MV-4-11 (cell line): ENCODE results near the gene DMRTB1.
A peak's percentile ranks its signal among the peaks of the same experiment; 100 is the strongest.

ENCODE experiments used
- DNase-seq: peaks from one replicate; lab custom pipeline; 2025; lab: John Stamatoyannopoulos, UW

DMRTB1 gene

DNA sequence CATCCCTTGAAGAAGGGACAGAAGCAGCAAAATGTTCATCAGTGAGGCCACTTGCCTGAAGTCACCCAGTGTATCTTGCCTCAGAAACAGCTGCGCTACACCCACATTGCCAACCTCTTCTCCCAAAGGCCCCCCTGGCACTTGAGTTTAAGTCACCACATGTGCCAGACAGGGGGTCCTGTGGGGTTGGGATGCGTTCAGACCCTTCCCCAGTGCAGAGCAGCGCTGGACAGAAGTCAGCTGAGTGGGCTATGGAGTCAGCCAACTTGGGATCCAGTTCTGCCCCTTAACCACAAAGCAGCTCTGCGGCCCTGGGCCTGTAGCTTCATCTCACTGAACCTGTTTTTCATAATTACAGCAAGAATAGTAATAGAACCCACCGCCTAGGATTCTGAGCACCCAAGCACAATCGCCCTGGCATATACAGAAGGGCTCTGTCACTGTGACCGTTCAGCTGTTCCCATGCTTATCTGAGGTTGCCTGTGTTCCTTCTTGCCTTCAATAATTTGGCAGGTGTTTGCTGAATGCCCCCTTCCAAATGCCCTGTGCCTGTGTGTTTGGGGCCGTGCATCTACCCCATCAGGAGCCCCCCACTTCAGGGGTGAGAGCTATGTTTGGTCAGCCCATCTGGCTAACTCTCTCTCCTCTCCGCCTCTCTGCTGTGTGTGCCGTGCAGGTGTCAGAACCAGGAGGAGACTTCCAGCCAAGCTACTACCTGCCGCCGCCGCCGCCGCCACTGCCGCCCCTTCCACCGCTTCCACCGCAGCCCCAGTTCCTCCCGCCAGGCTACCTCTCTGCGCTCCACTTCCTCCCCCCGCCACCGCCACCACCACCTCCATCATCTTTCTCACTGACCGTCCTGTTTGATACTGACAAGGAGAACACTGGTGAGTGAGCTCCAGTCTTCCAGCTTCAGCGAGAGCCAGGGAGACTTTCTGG, 5.0 kb downstream of the DMRTB1 start:
- DNase-seq: no peak

DNA sequence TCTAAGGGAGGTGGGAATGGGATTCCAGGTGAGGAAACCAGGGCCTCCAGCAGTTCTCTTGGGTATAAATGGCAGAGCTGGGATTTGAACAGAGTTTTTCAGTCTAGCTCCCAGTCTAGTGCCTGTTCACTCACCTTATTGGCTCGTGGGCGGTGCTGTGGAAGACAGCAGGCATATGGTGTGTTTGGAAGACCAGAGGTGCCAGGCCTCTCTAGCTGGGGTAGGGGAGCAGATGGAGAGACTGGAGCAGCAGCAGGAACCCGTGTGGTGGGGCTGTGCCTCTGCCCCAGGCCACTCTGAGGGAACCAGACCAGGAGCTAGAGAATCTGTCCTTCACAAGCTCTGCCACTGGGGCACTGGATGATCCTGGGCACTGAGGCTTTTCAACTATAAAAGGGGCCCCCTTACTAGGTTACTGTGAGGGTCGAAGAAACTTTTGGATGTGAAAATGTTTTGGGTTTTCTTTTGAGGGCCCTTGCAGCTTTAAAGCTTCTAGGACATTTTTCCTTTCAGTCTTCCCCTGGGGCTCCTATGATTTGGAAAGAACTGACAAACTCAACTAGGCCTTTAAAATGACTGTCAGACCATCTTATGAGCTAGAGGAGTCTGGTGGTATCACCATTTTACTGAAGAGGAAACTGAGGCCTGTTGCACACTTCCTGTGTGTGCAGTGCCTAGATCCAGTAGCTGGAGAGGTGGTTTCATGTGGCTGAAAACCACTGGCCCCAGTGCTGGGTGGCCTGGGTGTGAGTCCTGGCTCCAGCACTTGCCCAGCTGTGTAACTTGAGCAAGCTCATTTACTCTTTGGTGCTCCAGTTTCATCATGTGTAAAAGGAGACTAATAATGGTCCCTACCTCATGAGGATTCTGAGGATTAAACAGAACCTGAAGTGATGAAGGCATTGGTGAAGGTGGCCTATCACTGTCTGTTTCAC, 6.1 kb downstream of the DMRTB1 start:
- DNase-seq: no peak

DNA sequence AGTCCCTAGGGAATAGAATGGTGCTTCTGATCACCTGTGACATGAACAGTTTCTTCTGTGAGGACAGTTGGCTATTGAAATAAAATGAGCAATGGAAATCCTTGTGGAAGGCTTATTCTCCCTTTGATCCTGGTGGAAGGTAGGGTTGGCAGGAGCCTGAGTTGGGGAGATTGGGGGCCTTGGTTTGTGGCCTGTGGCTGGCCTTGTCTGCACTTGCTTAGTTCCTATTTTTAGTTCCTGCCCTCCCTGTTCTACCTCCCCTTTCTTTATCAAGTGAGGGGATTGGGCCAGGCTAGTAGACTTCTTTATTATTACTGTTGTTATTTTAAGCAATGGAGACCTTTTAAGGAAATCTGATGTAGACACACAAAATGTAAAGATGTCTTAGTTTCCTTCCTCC, 8.2 kb downstream of the DMRTB1 start:
- peak; percentile 8 for DNase-seq

DNA sequence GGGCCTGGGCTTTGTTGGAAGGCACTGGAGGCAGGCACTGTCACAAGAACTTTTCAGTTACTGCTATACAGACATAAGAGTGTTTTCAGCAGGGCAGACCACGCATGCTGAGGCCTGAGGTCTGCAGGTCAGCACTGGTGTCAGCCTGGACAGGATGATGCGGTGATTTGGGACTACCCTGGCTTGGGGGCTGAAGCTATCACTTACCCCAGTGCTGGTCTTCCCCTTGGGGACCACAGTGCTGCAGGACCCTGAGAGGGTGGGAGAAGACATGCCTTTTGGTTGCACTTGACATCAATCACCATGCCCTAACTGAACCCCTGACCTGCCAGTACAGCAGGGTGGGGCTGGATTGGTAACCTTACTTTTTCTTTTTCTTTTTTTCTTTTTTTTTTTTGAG, 9.2 kb downstream of the DMRTB1 start:
- no peak for DNase-seq

DNA sequence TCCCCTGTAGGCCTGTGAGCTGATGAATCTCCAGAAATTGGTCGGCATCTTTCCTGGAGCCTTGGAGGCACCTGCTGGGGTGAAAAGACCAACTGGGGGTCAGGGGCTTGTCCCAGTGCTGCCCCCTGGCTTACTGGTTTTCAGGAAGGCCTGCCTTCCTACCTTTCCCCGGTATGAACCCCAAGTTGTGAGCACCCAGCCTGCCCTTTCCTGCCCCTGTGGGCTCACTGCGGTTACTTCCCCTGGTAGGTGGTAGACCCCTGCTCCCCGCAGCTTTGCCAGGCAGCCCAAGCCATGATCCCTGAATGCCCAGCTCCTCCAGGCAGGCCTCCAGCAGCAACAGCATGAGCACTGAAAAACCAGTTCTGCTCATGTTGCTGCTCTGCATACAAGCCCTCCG, 10.2 kb downstream of the DMRTB1 start:
- DNase-seq: no peak

DNA sequence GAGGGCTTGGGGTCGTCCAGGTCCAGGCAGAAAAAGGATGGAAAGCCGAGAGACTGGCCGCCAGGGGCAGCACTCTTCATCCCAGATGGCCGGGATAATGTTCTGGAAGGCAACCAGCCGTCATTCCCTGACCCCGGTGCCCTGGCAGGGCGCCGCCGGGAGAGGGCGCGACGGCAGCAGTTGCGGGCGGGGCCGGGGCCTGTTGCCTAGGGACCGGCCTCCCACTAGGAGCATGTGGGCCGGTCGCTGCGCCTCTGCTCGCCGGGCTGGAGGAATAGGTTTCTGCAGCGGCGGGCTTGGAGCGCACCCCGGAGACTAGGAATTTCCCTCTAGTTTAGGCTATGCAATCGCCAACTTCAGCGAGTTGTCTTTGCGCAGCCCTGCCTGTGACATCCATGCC, 11.0 kb downstream of the DMRTB1 start:
- no peak for DNase-seq

DNA sequence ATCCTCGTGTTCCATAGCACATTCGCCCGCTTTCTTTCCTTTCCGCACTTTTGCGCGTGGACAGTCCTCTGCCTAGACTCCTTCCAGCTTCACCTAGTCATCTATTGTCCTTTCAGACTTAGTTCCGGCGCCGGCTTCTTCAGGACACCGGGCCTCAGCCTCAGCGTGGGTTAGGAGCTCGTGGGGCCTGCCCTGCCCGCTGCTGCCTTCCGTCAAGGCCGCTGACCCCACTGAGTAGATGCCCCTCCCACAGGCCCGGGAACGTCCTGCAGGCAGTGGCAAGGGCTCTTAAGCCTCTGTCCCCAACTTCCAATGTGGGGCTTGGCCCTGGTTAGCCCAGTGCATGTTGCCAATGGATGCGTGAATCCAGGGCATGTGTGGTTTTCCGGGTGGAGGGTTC, 11.4 kb downstream of the DMRTB1 start:
- no peak for DNase-seq

DNA sequence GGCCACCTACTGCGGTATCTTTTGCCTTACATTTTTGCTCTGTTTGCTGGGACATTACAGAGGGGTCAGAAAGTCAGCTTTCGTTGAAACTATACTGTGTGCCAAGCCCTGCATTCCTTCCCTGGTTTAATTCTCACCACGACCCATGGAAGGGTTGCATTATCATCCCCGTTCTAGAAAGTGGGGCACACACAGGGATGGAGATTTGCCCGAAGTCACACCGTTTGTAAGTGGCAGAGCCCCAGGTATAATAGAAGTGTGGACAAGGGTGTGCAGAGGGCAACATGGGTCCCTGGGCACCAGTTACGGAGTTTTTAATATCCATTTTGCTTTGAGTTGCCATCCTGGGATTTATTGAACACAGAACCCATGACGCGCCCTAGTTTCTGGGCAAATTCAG, 11.8 kb downstream of the DMRTB1 start:
- no peak for DNase-seq

DNA sequence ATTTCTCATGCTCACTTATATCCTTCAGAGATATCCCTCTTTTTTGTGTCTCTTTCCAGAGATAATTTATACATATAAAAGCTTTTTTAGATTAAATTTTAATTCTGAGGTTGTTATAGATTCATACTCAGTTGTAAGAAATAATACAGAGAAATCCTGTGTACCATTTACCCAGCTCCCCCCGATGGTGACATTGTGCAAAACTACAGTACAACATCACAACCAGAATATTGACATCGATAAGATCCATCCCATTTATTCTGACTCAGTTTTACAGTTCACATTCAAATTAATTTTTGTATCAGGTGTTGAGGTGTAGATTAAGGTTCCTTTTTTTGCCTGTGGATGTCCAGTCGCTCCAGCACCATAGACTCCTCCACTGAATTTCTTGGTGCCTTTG, 14.3 kb downstream of the DMRTB1 start:
- DNase-seq: no peak

DNA sequence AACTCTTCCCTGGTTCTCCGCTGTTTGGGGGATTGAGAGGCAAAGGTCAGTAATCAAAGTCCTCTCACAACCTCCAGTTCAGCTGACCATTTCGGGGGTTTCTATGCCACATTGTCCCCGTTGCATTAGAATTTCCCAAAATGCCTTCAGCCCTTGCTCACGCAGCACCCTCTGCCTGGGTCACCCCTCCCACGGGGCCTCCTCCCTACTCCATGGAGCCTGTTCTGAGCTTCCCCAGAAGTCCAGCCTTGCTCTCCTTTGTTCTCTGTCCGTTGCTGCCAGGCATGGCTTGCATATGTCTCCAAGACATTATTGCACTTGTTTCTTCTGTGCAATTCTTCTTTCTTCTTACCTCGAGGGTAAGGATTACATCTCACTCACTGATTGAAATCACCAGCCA, 16.5 kb downstream of the DMRTB1 start:
- no peak for DNase-seq

DNA sequence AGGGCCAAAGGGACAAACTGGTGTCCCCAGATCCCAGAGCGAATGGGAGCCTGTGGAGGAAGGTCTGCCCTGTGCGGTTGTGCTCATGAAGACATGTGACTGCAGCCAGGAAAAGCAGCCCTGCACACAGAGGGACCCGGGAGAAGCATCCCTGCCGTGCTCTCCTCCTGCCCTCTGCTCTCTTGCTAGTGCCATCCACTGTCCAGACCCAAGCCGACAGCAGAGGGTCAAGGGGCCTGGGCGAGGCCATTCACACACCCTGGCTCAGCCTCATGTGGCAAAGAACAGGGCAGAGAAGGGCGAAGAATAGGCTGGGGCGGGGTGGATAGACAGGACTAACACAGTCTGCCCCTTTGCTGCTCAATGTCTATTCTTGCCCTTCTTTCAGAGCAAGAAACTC, 17.4 kb downstream of the DMRTB1 start:
- no peak for DNase-seq

DNA sequence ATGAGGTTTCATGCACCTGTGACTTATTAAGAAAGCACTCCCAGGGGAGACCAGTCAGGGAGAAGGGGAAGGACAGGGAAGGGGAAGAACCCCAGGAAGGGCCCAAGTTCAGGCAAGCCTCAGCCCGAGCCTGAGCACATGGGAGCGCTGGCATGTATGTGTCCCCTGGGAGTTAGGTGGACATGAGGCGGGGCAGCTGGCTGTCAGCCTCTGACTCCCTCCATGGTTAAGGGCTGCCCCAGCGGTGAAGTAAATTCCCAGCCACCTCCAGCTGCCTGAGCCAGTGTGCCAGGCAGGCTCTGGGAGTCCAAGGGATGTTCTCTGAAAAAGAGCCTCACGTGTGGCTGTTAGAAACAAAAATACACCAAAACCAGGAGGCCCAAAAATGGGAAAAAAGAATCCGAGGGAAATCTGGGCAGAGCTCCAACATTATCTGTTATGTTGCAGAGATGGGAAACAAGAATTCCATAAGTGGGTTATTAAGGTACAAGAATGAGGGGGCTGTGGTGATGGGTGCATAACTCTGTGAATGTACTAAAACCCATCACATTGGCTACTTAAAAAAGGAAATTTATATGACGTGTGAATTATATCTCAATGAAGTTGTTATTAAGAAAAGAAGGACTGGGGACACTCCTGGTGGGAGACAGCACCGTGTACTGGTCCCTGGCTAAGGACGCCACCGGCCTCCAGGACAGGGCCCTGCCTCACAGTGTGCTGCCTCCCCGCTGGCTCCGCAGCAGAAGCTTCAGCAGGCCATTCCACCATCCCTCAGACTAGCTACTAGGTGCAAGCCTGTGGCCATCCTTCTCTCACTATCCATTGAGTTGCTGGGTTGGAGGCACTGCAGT, 18.7 kb downstream of the DMRTB1 start:
- no peak for DNase-seq

DNA sequence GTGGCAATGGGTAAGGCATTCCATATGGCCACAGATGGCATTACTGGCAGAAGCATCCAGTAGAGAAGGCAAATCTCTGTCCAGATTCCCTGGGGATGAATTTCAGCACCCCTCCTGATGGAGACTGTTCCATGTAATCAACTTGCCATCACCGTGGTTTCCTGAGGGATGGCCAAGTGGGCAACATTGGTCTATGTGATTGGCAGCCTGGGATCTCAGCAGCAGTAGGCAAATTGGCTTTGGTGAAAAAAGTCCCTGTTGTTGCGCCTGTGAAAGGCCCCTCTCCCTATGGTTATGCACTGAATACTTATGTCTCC, 19.3 kb downstream of the DMRTB1 start:
- no peak for DNase-seq

DNA sequence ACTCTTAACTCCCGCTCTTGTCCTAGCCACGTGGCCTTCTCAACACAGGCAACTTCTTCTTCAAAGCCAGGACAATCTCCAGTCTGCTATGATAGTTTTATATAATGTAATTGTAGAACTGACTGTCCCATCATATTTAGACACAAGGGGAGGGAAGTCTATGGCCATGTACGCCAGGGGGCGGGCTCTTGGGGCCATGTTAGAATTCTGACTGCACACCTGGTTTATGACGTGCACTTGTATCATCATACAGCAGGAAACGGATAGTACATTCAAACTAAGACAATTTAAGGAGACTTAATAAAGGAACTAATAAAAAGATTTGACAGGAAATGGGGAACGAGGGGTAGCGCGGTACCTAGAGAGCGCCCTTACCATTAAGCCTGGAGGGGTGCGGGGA, 21.5 kb downstream of the DMRTB1 start:
- no peak for DNase-seq

DNA sequence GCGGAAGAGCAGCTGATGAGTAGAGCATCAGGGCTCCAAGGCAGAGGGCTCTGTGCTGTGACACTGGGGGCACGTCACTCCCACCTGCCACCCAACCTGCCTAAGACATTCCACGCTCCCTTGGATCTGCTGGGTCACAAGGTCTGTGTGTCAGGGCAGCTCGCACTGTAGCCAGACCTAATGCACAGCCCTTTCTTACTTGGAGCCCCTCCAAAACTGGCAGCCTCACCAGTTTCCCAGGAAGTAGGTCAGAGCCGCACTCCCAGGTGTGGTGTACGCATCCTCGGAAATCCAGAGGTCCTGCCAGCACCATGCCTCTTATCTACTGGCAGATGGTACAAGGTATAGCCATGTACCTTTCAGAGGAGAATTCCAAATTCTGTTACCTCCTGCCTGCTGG, 22.3 kb downstream of the DMRTB1 start:
- DNase-seq: no peak

DNA sequence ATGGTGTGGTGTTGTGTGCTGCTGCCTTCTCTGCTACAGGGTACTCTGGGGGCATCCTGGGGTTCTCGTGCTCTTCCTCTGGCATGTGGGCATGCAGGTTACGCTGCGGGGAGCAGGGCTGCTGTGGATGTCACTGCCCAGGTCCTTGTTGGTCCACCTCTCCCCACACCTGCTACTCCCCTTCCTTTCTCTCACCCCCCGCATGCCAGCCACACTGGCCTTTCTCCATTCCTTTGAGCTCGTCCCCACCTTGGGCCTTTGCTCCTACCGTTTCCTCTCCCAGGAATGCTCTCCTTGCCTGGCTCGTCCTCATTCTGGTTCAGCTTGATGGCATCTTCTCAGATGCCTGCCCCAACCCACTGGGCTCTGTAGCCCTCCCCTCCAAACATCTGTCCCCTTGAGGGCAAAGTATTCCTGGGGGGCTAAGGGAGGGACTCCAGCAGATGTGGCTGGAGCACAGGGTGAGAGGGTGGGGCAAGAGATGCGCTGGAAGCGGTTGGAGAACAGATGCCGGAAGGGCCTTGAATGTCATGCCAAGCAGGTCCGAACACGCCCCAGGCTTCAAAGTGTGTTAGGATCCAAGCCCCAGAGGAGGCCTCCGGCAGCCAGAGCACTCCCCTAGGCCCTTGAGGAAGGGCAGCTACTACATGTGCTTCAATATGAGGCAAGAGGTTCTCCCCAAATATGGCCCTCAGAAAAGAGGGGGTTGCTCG, 23.4 kb downstream of the DMRTB1 start:
- DNase-seq: no peak

DNA sequence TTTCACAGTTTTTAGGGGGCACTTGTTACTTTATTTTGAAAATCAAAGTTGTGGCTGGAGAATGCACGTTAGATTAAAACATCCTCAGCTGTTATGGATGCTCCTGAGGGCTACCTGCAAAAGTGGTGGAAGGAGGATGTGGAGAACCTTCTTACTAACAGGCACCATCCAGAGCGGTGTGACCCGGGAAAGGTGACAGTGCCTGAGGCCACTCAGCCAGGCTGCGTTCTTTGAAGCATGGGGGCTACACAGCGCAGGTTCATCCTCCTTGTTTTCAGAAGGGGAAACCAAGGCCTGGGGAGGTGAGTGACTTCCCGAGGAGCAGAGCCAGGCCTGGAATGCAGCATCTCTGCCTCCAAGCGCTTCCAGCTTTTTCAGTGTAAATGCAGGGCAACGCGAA, 24.0 kb downstream of the DMRTB1 start:
- DNase-seq: no peak

DNA sequence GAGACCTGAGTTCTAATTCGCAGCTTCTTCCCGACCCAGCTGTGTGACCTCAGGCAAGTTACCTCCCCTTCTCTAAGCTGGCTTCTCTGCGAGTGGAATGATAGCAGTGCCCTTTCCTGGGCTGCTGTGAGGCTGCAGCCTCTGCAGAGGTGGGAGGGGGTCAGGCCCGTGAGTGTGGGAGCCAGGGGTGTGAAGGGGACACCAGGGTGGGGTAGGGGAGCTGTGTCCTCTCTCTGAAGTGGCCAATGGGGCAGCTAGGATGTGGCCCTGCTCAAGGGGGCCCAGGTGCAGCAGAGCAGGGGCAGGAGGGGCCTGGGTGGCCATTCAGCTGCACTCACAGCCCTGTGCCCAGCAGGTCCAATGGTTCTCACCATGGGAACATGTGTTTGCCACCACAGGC, 24.5 kb downstream of the DMRTB1 start:
- no peak for DNase-seq

DNA sequence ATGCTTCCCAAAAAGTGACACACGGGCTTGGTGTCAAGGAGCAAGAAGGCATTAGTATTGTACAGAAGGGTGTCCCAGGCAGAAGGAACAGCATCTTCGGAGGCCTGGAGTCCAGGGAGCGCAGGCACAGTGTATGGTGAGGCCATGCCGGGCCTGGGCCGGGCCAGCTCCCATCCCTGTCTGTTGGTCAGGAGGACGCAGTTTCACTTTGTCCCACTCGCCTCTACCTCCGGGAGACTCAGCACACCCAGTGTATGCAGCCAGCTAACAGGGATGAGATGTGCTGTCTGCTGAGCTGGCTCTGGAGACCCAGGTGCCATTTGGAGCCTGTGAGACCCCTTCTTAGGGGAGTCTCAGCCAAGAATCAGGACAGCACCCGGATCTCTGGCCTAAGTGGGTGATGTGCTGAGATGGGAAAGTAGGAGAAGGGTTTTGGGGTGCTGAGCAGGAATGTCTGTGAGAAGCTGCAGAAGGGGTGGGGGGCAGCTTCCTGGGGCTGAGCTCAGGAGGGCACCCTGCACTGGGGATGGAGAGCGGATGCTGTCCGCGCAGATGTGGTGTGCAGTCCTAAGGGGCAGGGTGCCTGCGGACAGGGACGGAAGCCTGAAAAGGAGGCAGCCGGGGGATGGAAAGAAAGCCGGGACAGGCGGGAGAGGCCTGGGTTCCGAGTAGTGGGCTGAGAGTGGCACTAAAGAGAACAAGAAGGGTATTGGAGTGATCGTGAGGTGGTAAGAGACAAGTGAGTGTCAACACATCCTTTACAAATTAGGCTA, 25.7 kb downstream of the DMRTB1 start:
- no peak for DNase-seq

DNA sequence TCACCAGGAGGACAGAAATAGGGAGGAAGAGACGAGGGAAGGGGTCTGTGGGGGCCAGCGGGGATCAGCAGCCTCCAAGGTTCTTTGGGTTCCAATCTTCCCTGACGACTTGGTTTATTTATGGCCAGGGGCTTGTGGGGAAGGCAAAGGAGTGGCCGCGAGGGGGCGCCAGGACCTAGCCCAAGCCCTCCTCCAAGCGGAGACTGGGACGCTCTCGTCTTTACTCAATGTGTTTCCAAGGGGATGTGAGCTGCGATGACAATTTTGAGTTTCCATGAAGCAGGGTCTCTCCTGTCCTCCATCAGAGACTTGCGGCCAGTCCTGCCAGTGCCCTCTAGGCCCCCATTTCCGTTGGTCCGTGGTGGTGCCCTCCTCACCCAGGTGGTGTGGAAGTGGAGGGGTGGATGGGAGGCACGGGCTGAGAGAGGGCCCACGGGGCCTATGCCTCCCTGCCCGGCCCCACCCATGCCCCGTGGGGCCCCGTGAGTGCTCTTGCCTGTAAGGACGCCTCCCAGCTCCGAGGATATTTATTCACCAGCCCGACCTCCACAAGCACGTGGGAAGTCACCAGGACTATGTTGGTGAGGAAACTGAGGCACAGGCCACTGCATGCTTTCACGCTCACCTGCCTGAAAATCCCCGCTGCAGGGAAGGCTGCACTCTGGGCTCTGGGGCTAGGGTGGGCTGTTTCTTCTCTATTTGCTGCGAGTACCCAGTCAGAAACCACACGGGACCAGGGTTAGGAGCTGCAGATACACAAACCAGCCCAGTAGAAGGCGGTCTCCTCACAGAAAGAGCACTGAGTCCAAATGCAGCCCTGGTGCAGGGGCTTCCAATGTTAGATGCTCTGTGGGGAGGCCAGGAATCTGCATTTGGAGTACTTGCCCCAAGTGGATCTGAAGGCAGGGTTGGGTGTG, 26.5 kb downstream of the DMRTB1 start:
- DNase-seq: peak; percentile 46
